Liver (tissue), 3 donors: ENCODE measurements around the gene THAP8.

ENCODE experiments used
- CTCF ChIP-seq: fragments of 150-350 bp; IDR thresholded peaks from 2 replicates; pipeline ENCODE4 v1.5.1; 2017; ENCODE audit warnings: improper control_type of control experiment, low read depth, low read length; ENCODE audit not compliant: missing input control
- EGR1 ChIP-seq, 2 donors: IDR thresholded peaks; 2 replicates each; pipeline ENCODE4 v1.6.1; 2016 to 2018; ENCODE audit warnings: antibody characterized with exemption in 2 of 2, low read depth in 2 of 2
- GABPA ChIP-seq, 2 donors: IDR thresholded peaks in 1 of 2; conservative IDR thresholded peaks in 1 of 2; 2 replicates each; pipeline ENCODE4 v1.6.1; 2016; ENCODE audit warnings: antibody characterized with exemption in 2 of 2, mild to moderate bottlenecking in 1 of 2, moderate library complexity in 1 of 2
- JUND ChIP-seq, 2 donors: IDR thresholded peaks; 2 replicates each; pipeline ENCODE4 v1.6.1; 2016; ENCODE audit warnings: antibody characterized with exemption in 2 of 2
- MAX ChIP-seq: IDR thresholded peaks from 2 replicates; pipeline ENCODE4 v1.6.1; 2016; ENCODE audit warnings: antibody characterized with exemption
- RAD21 ChIP-seq, 2 donors: IDR thresholded peaks; 2 replicates each; pipeline ENCODE4 v1.6.1; 2016; ENCODE audit warnings: antibody characterized with exemption in 2 of 2, mild to moderate bottlenecking in 2 of 2
- RXRA ChIP-seq, 2 donors: IDR thresholded peaks; 2 replicates each; pipeline ENCODE4 v1.6.1; 2017 to 2018; ENCODE audit warnings: antibody characterized with exemption in 2 of 2, mild to moderate bottlenecking in 1 of 2
- TAF1 ChIP-seq: conservative IDR thresholded peaks from 2 replicates; pipeline ENCODE4 v1.6.1; 2016; ENCODE audit warnings: antibody characterized with exemption, mild to moderate bottlenecking
- TF ChIP-seq, protein P1 (sequence below): IDR thresholded peaks from 2 replicates; pipeline ENCODE4 v1.6.1; 2016; ENCODE audit warnings: antibody characterized with exemption
- donor health status: healthy.
- donor health status: healthy.

DNA sequence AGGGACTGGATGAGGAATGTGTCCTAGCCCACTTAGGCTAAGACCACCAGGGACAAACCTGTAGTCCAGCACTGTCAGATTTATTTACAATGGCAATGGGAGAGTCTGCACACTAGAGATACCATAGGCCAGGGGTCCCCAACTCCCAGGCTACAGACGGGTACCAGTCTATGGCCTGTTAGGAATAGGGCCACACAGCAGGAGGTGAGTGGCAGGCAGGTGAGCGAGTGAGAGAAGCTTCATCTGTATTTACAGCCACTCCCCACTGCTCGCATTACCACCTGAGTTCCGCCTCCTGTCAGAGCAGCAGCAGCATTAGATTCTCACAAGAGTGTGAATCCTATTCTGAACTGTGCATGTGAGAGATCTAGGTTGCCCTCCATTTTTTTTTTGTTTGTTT, 2.4 kb downstream of the THAP8 start:
- TF ChIP-seq CTCF (no peak), MAX (no peak), TAF1 (no peak), RXRA (IDR thresholded peaks at IDR 0.05) (no peak), EGR1 (IDR thresholded peaks at IDR 0.05; ENCODE audit: low read depth in 2 of 2) (no peak), RAD21 (IDR thresholded peaks at IDR 0.05) (no peak), GABPA (IDR thresholded peaks at IDR 0.05 in 1 of 2, conservative IDR thresholded peaks at IDR 0.05 in 1 of 2) (no peak), JUND (IDR thresholded peaks at IDR 0.05) (no peak)
- TF ChIP-seq, protein P1, sequence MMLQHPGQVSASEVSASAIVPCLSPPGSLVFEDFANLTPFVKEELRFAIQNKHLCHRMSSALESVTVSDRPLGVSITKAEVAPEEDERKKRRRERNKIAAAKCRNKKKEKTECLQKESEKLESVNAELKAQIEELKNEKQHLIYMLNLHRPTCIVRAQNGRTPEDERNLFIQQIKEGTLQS, result no peak
